T47D (cell line): ENCODE results near the gene KIF2A.

Experiments
- DNase-seq, 2 experiments: peaks; one replicate each; pipeline versions ENCODE4 v3.0.0 to v3.0.0-alpha.2; 2011 to 2012; ENCODE audit warnings: low read depth in 1 of 2, low spot score in 1 of 2
- JUND ChIP-seq: IDR thresholded peaks from 2 replicates; pipeline ENCODE4 v1.6.1; 2012; ENCODE audit warnings: low read depth
- in situ Hi-C: cut with HindIII; loops from 2 replicates; pipeline ENCODE4 v1.10.0; 2016; ENCODE audit warnings: low sequenced_read_pairs, low pct_unique_long_range_greater_than_20kb

The KIF2A gene

DNA sequence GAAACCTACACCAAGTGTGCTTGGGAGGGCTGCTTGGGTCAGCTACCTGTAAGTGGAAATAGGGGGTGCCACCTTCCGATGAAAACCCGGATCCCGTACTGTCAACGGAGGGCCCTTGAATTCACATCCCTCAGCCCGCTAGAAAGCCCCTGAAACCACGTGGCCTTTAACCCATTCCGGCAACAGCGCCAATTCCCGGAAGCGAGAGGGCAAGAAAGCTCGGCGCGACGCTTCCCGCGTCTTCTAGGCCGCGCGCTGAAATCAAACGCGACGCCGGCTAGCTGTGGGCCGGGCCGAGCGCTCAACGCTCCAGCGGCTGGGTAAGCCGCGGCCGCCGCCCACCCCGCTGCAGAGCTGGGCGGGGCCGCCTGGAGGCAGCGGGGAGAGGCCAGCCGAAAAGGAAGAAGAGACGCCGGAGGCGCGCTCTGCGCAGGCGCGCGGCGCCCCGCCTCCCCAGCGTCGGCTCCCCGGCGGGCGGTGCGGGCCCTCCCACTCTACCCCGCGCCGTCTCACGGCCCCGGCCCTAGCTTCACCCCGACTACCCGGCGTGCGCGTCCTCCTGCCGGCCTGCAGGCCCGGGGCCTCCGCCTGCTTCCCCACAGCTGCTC lies at the start of gene KIF2A:
KIF2A (plus strand) TSS at position 492 of the 608 bp plus-strand sequence. CDS start 267 bp downstream, outside the sequence.
- DNase-seq: peak; percentile 96
- no peak for TF ChIP-seq JUND
- in situ Hi-C loops: no loop called here

GRCh38 chr5:62257020-62257367 lies 49.0 kb upstream of the KIF2A start:
- TF ChIP-seq JUND: no peak
- in situ Hi-C loops: no loop called here
- no peak for DNase-seq

GRCh38 chr5:62258654-62259053 lies 47.4 kb upstream of the KIF2A start:
- no peak for TF ChIP-seq JUND
- in situ Hi-C loops: no loop called here
- no peak for DNase-seq

DNA sequence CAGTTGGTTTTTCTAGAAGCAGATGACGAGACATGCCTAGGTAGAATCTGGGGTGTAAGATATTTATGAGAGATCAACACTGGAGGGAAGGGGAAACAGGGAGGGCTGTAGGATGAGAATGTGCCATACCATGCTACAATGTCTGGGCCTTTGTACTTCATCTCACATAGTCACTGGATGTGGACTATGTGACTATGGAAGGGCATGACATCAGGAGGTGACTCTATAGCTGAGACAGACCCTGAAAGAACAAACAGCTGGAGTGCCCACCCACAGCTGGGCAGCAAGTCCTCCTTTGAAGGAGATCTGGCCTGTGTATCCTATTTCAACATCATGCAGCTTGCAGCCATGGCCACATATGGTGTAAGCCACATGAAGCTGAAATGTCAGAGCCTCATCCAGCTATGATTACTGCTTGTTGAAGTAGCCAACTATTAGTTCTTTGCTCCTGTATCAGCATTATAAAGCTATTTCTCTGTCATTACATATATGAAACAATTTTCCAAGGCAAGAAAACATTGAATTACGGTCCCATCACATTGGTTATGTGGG lies 46.2 kb upstream of the KIF2A start:
- in situ Hi-C loops: no loop called here
- no peak for DNase-seq
- TF ChIP-seq JUND: no peak

DNA sequence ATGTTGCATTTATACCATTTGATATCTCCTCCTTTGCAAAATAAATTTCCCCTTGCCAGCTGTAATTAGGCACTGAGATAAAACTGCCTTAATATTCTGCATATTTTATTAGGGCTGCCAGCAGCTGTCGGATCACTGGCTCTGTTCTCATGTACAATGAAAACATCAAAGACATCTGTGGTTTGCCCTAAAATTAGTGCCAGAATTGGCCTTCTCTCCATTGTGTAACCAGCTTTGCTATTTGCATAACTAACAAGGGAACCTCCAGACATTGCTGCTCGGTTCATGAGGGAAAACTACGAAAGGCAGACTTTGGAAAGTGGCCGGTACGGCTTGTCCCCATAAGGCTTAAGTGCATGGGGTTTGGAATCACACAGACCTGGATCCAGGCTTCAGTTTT lies 45.5 kb upstream of the KIF2A start:
- no peak for DNase-seq
- in situ Hi-C loops: no loop called here
- TF ChIP-seq JUND: no peak

- DNase-seq: no peak
- in situ Hi-C loops: no loop called here
- no peak for TF ChIP-seq JUND
Measured at GRCh38 chr5:62263401-62263800, 42.6 kb upstream of the KIF2A start.

GRCh38 chr5:62265648-62266112 lies 40.3 kb upstream of the KIF2A start:
- TF ChIP-seq JUND: no peak
- in situ Hi-C loops: no loop called here
- DNase-seq: no peak

GRCh38 chr5:62266573-62266972 lies 39.4 kb upstream of the KIF2A start:
- DNase-seq: no peak
- in situ Hi-C loops: no loop called here

DNA sequence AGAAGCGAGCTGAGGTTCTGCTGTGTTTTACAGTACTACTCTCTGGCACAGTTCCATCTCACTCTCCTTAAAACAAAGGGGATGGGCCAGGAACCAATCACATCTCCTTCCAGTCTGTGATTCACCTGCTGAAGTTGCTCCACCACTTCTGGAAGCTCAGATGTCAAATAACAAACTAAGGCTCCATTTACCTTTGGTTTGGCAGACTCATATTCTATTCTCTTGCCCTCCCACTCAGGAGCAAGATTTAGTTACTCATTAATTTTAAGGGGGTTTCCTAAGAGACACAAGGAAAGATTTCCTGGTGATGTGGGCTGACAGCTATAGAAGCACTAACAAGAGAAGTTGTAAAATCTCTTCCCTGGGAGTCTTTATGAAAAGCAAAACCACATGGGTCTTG lies 37.8 kb upstream of the KIF2A start:
- peak; percentile 9 to 86 for DNase-seq
- no peak for TF ChIP-seq JUND
- in situ Hi-C loops: no loop called here

More at GRCh38 chr5:62266573-62266972, 39.4 kb upstream of the KIF2A start:
- TF ChIP-seq JUND: no peak

DNA sequence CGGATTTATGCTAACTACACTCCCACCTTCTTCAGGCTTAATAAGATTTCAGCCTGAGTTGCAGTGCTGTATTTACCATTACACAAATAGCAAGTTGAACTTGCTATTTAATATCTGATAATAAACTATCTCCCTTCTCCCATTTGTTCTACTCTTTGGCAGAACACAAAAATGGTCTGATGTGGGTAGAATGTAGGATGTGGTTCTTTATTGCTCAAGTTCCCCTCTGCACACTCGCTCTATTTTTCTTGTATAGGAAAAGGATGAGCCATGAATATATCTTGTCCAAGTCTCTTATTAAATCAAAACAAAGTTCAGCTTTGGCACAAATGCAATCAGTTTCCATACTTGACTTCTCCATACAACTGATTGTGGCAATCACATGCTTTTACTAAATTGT lies 37.2 kb upstream of the KIF2A start:
- in situ Hi-C loops: no loop called here

GRCh38 chr5:62271370-62271769 lies 34.6 kb upstream of the KIF2A start:
- no peak for TF ChIP-seq JUND
- DNase-seq: no peak
- in situ Hi-C loops: no loop called here

More for the DNA sequence above, 37.2 kb upstream of the KIF2A start:
- no peak for TF ChIP-seq JUND
- DNase-seq: no peak

DNA sequence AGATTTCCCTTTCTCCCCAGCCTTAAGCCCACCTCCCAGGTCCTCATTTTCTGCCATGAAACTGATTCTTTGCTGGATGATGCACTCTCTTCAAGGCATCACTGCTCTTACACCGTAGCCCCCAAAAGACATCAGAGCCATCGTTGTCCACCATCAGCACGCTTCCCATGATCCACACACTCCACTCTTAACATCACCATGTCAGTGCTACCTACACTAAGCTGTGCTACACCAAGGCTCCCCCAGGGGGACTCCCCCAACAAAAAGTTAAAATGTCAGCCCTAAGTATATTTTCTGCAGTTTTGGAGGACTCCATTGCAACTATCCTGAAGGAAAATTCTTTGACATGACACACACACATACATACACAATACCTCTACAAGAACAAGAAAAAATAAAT lies 34.1 kb upstream of the KIF2A start:
- in situ Hi-C loops: no loop called here
- no peak for TF ChIP-seq JUND
- DNase-seq: no peak

DNA sequence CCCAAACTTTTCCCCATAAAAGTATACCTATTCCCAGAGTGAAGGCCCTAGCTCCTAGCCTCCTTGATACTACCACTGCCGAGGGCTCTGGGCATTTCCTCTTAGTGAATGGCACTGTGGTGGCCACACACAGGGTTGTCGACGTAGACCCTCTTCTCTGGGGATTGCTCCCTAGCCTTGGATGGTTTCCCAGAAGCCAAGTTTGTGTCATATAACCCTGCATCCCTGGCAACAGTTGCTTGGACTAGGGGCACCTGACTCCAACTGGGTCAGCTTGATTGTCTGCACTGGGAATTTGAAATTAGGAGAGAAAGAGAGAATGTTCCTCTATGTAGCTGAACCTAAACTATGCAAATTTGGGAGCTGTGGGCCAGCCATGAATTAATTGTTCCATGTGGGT lies 32.3 kb upstream of the KIF2A start:
- in situ Hi-C loops: no loop called here
- no peak for DNase-seq
- no peak for TF ChIP-seq JUND

DNA sequence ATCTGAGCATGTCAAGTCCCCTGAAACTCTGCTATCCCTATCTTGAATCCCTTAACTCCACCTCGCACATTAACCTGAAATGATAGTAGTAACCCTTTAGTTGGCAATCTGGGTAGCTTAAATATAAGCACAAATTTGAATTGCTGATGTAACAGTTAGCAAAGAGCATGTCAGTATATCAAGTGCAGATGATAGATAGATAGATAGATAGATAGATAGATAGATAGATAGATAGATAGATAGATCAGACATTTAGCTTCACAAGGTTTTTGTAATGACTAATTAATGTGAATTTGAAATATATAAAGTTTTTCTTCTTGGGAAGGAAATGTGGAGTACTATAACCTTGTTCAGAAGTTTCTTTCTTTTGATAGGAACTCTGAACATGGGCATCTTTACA lies 30.4 kb upstream of the KIF2A start:
- no peak for TF ChIP-seq JUND
- in situ Hi-C loops: no loop called here

DNA sequence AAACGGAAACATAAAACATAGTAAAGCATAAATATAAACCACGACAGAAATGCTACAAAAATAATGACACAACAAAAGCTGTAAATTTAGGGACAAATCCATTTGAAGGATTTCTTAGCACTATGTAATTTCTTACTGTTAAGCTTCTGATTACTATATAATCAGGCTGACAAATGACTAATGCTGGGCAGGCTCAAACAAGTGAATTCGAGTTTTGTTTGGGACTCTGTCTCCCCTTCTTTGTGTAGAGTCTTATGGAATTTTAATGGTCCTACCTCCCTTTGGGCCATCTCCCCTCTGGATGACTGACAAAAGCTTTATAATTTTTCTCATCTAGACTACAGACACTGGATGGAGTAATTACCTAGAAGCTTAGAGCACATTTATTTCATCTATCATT lies 24.6 kb upstream of the KIF2A start:
- in situ Hi-C loops: no loop called here
- no peak for DNase-seq
- TF ChIP-seq JUND: no peak

More for the DNA sequence above, 30.4 kb upstream of the KIF2A start:
- no peak for DNase-seq
